GM12878 (cell line): ENCODE measurements around the gene RIPK3. TPM values are rescaled to one million over a fixed set of nuclear protein-coding genes. Genes with fewer than 3 reads are reported as not detected.

ENCODE experiments used
- ATAC-seq: fragments of 200-7000 bp; cut with Tn5 transposase; 3 replicates; pipeline ENCODE4 v1.9.1; 2020; ENCODE audit warnings: mild to moderate bottlenecking, moderate library complexity
- BruUV-seq: library from RNA; stranded (reverse); fragments of 400-500 nt; replicated peaks from 2 replicates; lab custom pipeline; 2021; lab: Mats Ljungman, UMichigan
- CTCF ChIA-PET: fragments of 300-600 bp; sonication (Branson Sonifier 250); formaldehyde crosslinking; extraction: SDS; loops from one replicate; lab custom pipeline; 2021; ENCODE audit warnings: inconsistent platforms; lab: Yijun Ruan, JAX
- POLR2A ChIA-PET: fragments of 350-600 bp; formaldehyde crosslinking; extraction: SDS; loops from one replicate; lab custom pipeline; 2021; ENCODE audit warnings: inconsistent platforms; lab: Charles Lee
- RAD21 ChIA-PET: fragments of 300-600 bp; sonication (Branson Sonifier 250); formaldehyde crosslinking; loops from one replicate; lab custom pipeline; 2023; ENCODE audit warnings: antibody characterized with exemption; ENCODE audit not compliant: unreplicated experiment; lab: Charles Lee
- SMC1A ChIA-PET: fragments of 300-600 bp; sonication (Branson Sonifier 250); formaldehyde crosslinking; loops from one replicate; lab custom pipeline; 2023; ENCODE audit not compliant: unreplicated experiment, uncharacterized antibody; lab: Charles Lee
- DNase-seq: peaks from one replicate; pipeline ENCODE4 v3.0.0-alpha.2; 2011; ENCODE audit warnings: low read depth, low spot score
- FAIRE-seq: peaks from 3 replicates; lab custom pipeline; 2011; peaks lifted over from hg19 to GRCh38; lab: Jason Lieb, UNC
- H2AFZ ChIP-seq: 2 replicates; pipeline ENCODE4 v1.6.0; 2011; ENCODE audit warnings: low read depth, low read length, control low read depth; ENCODE audit not compliant: control insufficient read depth
- H3K27ac ChIP-seq: 2 replicates; pipeline ENCODE4 v1.5.1; 2011; ENCODE audit warnings: control low read depth; ENCODE audit not compliant: control insufficient read depth, insufficient read depth
- H3K27me3 ChIP-seq, 2 experiments: replicated peaks in 1 of 2; 2 replicates each; pipeline versions ENCODE4 v1.6.0 to v1.6.1; 2011; ENCODE audit warnings: low read length in 1 of 2; ENCODE audit not compliant: control insufficient read depth in 2 of 2, insufficient read depth in 2 of 2
- H3K36me3 ChIP-seq, 2 experiments: 2 replicates each; pipeline ENCODE4 v1.5.1; 2011; ENCODE audit warnings: low read length in 1 of 2; ENCODE audit not compliant: control insufficient read depth in 2 of 2, insufficient read depth in 2 of 2
- H3K4me1 ChIP-seq: 2 replicates; pipeline ENCODE4 v1.6.1; 2011; ENCODE audit warnings: mild to moderate bottlenecking, low read length, moderate library complexity, mixed read lengths; ENCODE audit not compliant: control insufficient read depth, insufficient read depth
- H3K4me2 ChIP-seq: 2 replicates; pipeline ENCODE4 v1.6.0; 2011; ENCODE audit warnings: control low read depth; ENCODE audit not compliant: control insufficient read depth, insufficient read depth
- H3K4me3 ChIP-seq: fragments of 200-600 bp; sonication (generic); 2 replicates; pipeline ENCODE4 v1.5.1; 2016
- H3K79me2 ChIP-seq: 2 replicates; pipeline ENCODE4 v1.6.0; 2011; ENCODE audit warnings: low read length; ENCODE audit not compliant: control insufficient read depth, insufficient read depth
- H3K9ac ChIP-seq: 2 replicates; pipeline ENCODE4 v1.8.0; 2011; ENCODE audit warnings: low read length, control low read depth, mixed read lengths; ENCODE audit not compliant: control insufficient read depth, insufficient read depth
- H3K9me3 ChIP-seq: replicated peaks from 3 replicates; pipeline ENCODE4 v1.5.1; 2011; ENCODE audit warnings: mild to moderate bottlenecking, low read length; ENCODE audit not compliant: control insufficient read depth, insufficient read depth
- H4K20me1 ChIP-seq: 2 replicates; pipeline ENCODE4 v1.6.0; 2011; ENCODE audit not compliant: control insufficient read depth, insufficient read depth
- BCL11A ChIP-seq: IDR thresholded peaks from 2 replicates; pipeline ENCODE4 v1.6.1; 2011; ENCODE audit warnings: low read depth, low read length
- BCL3 ChIP-seq: IDR thresholded peaks from 2 replicates; pipeline ENCODE4 v1.6.1; 2011; ENCODE audit warnings: borderline replicate concordance, low read depth, mild to moderate bottlenecking, moderate library complexity, low read length; ENCODE audit not compliant: insufficient read depth, poor library complexity, severe bottlenecking
- BCLAF1 ChIP-seq: fragments of 450-650 bp; IDR thresholded peaks from 2 replicates; pipeline ENCODE4 v1.6.1; 2017; ENCODE audit warnings: antibody characterized with exemption, mild to moderate bottlenecking, moderate library complexity
- CBFB ChIP-seq: IDR thresholded peaks from 2 replicates; pipeline ENCODE4 v1.6.1; 2016; ENCODE audit warnings: antibody characterized with exemption, low read depth
- CBX5 ChIP-seq: sonication (generic); IDR thresholded peaks from 2 replicates; pipeline ENCODE4 v1.6.1; 2016; ENCODE audit warnings: low read depth, moderate library complexity, mild to moderate bottlenecking, inconsistent platforms
- CHD2 ChIP-seq: IDR thresholded peaks from 2 replicates; pipeline ENCODE4 v1.6.1; 2011; ENCODE audit warnings: low read depth, low read length, improper control_type of control experiment, borderline replicate concordance
- CREB1 ChIP-seq: IDR thresholded peaks from 2 replicates; pipeline ENCODE4 v1.6.1; 2012; ENCODE audit warnings: low read depth, mild to moderate bottlenecking, inconsistent platforms
- CREM ChIP-seq: IDR thresholded peaks from 2 replicates; pipeline ENCODE4 v1.6.1; 2014; ENCODE audit warnings: antibody characterized with exemption, low read depth
- EP300 ChIP-seq, 2 experiments: fragments of 150-350 bp in 1 of 2; IDR thresholded peaks; 2 replicates each; pipeline ENCODE4 v1.6.1; 2011 to 2012; ENCODE audit warnings: low read depth in 2 of 2, low read length in 2 of 2, borderline replicate concordance in 1 of 2, improper control_type of control experiment in 1 of 2, inconsistent platforms in 1 of 2; ENCODE audit not compliant: control insufficient read depth in 1 of 2
- HDAC6 ChIP-seq: fragments of 200-600 bp; sonication (generic); IDR thresholded peaks from one replicate; pipeline ENCODE4 v1.8.0; 2017; ENCODE audit warnings: antibody characterized with exemption; ENCODE audit not compliant: unreplicated experiment
- HSF1 ChIP-seq: fragments of 150-350 bp; IDR thresholded peaks from 2 replicates; pipeline ENCODE4 v1.6.1; 2014; ENCODE audit warnings: mild to moderate bottlenecking, low read depth, low read length
- KAT2A ChIP-seq: conservative IDR thresholded peaks from 2 replicates; pipeline ENCODE4 v1.6.1; 2011; ENCODE audit warnings: low read depth, low read length; ENCODE audit not compliant: control insufficient read depth
- MTA3 ChIP-seq: IDR thresholded peaks from 2 replicates; pipeline ENCODE4 v1.6.1; 2012; ENCODE audit warnings: low read length, inconsistent platforms, borderline replicate concordance
- POU2F2 ChIP-seq: IDR thresholded peaks from 3 replicates; pipeline ENCODE4 v1.6.1; 2011; ENCODE audit warnings: low read depth, mild to moderate bottlenecking, low read length, borderline replicate concordance
- RAD51 ChIP-seq: fragments of 450-650 bp; IDR thresholded peaks from 2 replicates; pipeline ENCODE4 v1.6.1; 2016; ENCODE audit warnings: moderate library complexity, mild to moderate bottlenecking, inconsistent platforms
- YY1 ChIP-seq: IDR thresholded peaks from 2 replicates; pipeline ENCODE4 v1.6.1; 2011; ENCODE audit warnings: low read depth, mild to moderate bottlenecking, low read length
- ZNF384 ChIP-seq: IDR thresholded peaks from 2 replicates; pipeline ENCODE4 v1.6.1; 2012; ENCODE audit warnings: low read depth, mild to moderate bottlenecking, low read length, improper control_type of control experiment, borderline replicate concordance
- WGBS: methylation state at CpG from one replicate; pipeline ENCODE4 v1.1.6; 2016; ENCODE audit warnings: low lambda C conversion rate; ENCODE audit not compliant: insufficient replicate concordance, insufficient coverage; ENCODE audit errors: missing lambda C conversion rate; 5-methylcytosine and 5-hydroxymethylcytosine counted together
- in situ Hi-C: fragments of 300-500 bp; cut with MboI; formaldehyde crosslinking; loops from 9 replicates; pipeline ENCODE4 v1.14.3; 2018; ENCODE audit warnings: mixed read lengths
- intact Hi-C: fragments of 100-400 bp; cut with micrococcal nuclease; formaldehyde crosslinking; loops from one replicate; pipeline ENCODE4 v1.14.2; 2022; ENCODE audit not compliant: unreplicated experiment
- polyA plus RNA-seq, 11 experiments: library from polyadenylated mRNA; depleted of rRNA in 4 of 11; unstranded in 6 of 11; stranded (reverse) in 5 of 11; fragments of >200 nt; fragmentation: Nextera tagmentation in 4 of 11; fragmentation: Illumina TruSeq in 1 of 11; extraction: Ambion mirVana in 4 of 11; extraction: Trizol in 1 of 11; gene quantifications; 1 replicate in 1 of 11; 2 replicates in 10 of 11; pipeline versions ENCODE4 v1.2.1 to v1.2.3, GENCODE V29; 2011 to 2016; ENCODE audit warnings: inconsistent platforms in 2 of 11, missing spikeins in 2 of 11, low read depth in 1 of 11
- total RNA-seq, 4 experiments: library from RNA; depleted of rRNA in 3 of 4; stranded (reverse); fragments of >200 nt in 3 of 4; fragmentation: Illumina TruSeq in 1 of 4; extraction: Trizol in 1 of 4; gene quantifications; 2 replicates each; pipeline versions ENCODE4 v1.2.1 to v1.2.3, GENCODE V29; 2013 to 2021

Gene RIPK3
- total and polyA plus RNA-seq, 10 of the 15 experiments (the other 5 are each of a cell fraction or from before 2014, with no cell fraction given), result 2.0 to 13.6 (median 8.1) TPM

- FAIRE-seq (no peak), ATAC-seq (no peak), DNase-seq (no peak)
- CTCF ChIA-PET, result interaction anchor here (0.7 to 2.3 kb wide), 22 partner anchors 14 to 115 kb away, joined by 3 to 163 read pairs (median 7); partner anchors contain the start of genes ADCY4, CBLN3, DHRS1 and KHNYN
- Histone ChIP-seq H3K79me2 (no peaks in the 10 kb centered on the region), H2AFZ (peak overlapping the region; percentile 80), H4K20me1 (no peaks in the 10 kb centered on the region), H3K27me3 (peaks cover 1 to 6% of the 10 kb centered on the region in 2 experiments), H3K4me1 (peaks cover 16% of the 10 kb centered on the region), H3K9ac (peak overlapping the region; percentile 29; the same call in 1 of the 2 replicates), H3K27ac (no peak overlapping the region; the same call in 1 of the 2 replicates), H3K4me2 (peak overlapping the region; percentile 83), H3K36me3 (no peaks in the 10 kb centered on the region), H3K4me3 (peak overlapping the region; percentile 53; the same call in 1 of the 2 replicates), H3K9me3 (no peaks in the 10 kb centered on the region)
- no TSS peak for BruUV-seq
- in situ Hi-C loops, result loop anchor here (5.0 kb wide), 1 partner anchor 66 kb away; no protein-coding TSS in a partner anchor
- RAD21 ChIA-PET, result interaction anchor here (0.6 to 2.3 kb wide), 17 partner anchors 16 to 1478 kb away, joined by 3 to 122 read pairs (median 5); partner anchors contain the start of genes ADCY4, CBLN3, DHRS1 and KHNYN
- SMC1A ChIA-PET, result interaction anchor here (0.6 to 2.3 kb wide), 12 partner anchors 26 to 422 kb away, joined by 3 to 79 read pairs (median 6); partner anchors contain the start of genes CBLN3, KHNYN, RIPK3 and SDR39U1
- WGBS, result 0% methylated on average over 11 of the region's 16 CpGs
- POLR2A ChIA-PET, result interaction anchor here (0.6 to 2.3 kb wide), 18 partner anchors 9 to 608 kb away, joined by 3 to 61 read pairs (median 4); partner anchors contain the start of genes CBLN3, DCAF11, KHNYN and NRL
- intact Hi-C loops, result loop anchor here (5.0 kb wide), 2 partner anchors 34 to 46 kb away; no protein-coding TSS in a partner anchor
- TF ChIP-seq CREB1 (0 out of 2 replicates have a peak, but pooled peaks have one; percentile 83), POU2F2 (no peak), BCL11A (no peak), CREM (peak; percentile 86), YY1 (no peak; the same call in 1 of the 2 replicates), CHD2 (0 out of 2 replicates have a peak, but pooled peaks have one; percentile 23), RAD51 (no peak), HDAC6 (no peak), HSF1 (no peak), BCLAF1 (no peak), ZNF384 (peak; percentile 60; the same call in 1 of the 2 replicates), KAT2A (no peak), EP300 (IDR thresholded peaks at IDR 0.05; ENCODE audit: borderline replicate concordance in 1 of 2, control insufficient read depth in 1 of 2, low read depth in 2 of 2, low read length in 2 of 2) (no peak), CBFB (no peak), MTA3 (no peak), BCL3 (peak; percentile 58), CBX5 (no peak)
Observed at GRCh38 chr14:24366413-24366720, 26.6 kb upstream of the RIPK3 start.
